Uterus (tissue), 2 donors: ENCODE data around the gene CLNK.

Source experiments
- CTCF ChIP-seq, 4 experiments: fragments of 200-600 bp in 2 of 4; fragments of 450-650 bp in 2 of 4; sonication (generic) in 2 of 4; IDR thresholded peaks; one replicate each; pipeline ENCODE4 v1.5.1; 2016 to 2019; ENCODE audit warnings: antibody characterized with exemption in 4 of 4, mild to moderate bottlenecking in 2 of 4, moderate library complexity in 1 of 4
- POLR2A ChIP-seq, 2 donors: fragments of 450-650 bp; IDR thresholded peaks; one replicate each; pipeline ENCODE4 v1.6.1; 2016; ENCODE audit warnings: antibody characterized with exemption in 2 of 2, mild to moderate bottlenecking in 1 of 2, moderate library complexity in 1 of 2

GRCh38 chr4:10670321-10670720, 14.2 kb downstream of the CLNK start:
- no peak for TF ChIP-seq CTCF (IDR thresholded peaks at IDR 0.05)
- TF ChIP-seq POLR2A (IDR thresholded peaks at IDR 0.05), result no peak
